ENCODE measurements around the gene ADARB1. TPM values are rescaled to one million over a fixed set of nuclear protein-coding genes. Genes with fewer than 3 reads are reported as not detected.

Gene ADARB1
- total and polyA plus RNA-seq, 2 donors (not counting 1 experiment from before 2014, with no cell fraction given), result 17.1 to 33.3 TPM

DNA sequence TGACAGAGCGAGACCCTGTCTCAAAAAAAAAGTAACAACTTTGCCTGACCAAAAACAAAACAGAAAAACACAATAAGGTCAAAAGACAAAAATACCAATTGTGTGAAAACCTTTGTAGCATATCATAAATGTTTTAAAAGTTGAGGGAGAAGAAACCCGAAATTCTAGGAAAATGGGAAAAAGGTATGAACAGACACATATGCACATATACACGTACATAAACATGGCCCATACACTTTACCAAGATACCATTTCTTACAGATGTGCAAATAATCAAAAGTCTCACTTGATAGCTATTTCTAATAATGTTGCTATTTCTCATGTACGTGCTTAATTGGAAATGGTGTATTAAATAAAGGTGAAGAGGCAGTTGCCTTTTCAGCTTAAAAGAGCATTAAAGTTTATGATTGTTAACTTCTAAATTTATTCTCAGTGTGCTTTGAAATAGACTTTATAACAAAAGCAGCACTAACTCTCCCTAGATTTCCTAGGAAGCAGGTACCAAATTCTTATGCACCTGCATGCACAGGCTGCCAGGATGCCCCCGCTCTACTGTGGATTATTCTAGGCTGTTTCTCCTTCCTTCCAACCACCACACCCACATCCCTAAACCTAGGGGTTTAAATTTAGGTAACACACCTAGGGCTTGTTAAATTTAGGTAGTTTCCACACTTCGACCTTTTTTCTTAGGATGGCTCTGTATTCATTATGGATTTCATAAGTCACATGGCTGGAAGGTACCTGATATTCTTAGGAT, 33.8 kb downstream of the ADARB1 start:
- no peaks in the 10 kb centered on the region for H3K36me3 ChIP-seq (replicated peaks in 1 of 2; ENCODE audit: control extremely low read depth in 1 of 2, control insufficient read depth in 1 of 2, extremely low read depth in 1 of 2, insufficient read depth in 2 of 2, low read length in 1 of 2)
- POLR2A ChIA-PET, result no interaction called here
- Mint-ChIP-seq H3K4me1 (peaks cover 93% of the 10 kb centered on the region), H3K4me3 (peak overlapping the region; percentile 26), H3K27ac (peak overlapping the region; percentile 52), H3K27me3 (no peaks in the 10 kb centered on the region), H3K9me3 (ENCODE audit: insufficient read depth) (no peaks in the 10 kb centered on the region)
- intact Hi-C loops (cut with micrococcal nuclease), result loop anchor here (5.0 kb wide), 1 partner anchor 1381 kb away; no protein-coding TSS in a partner anchor
- H4K20me1 ChIP-seq (ENCODE audit: control insufficient read depth, insufficient read depth, low read length, poor library complexity, severe bottlenecking), result no peaks in the 10 kb centered on the region
- peak overlapping the region in 1 of 2 donors; percentile 94 for H3K27ac ChIP-seq (ENCODE audit: low read length in 2 of 2)
- H3K4me3 ChIP-seq (ENCODE audit: control extremely low read depth in 1 of 5, extremely low read depth in 1 of 5, insufficient read depth in 1 of 5, low read depth in 2 of 5, low read length in 4 of 5), result no peak overlapping the region
- H3K27me3 ChIP-seq (replicated peaks in 1 of 4; ENCODE audit: control extremely low read depth in 1 of 4, control insufficient read depth in 3 of 4, insufficient read depth in 4 of 4, low read length in 3 of 4), result no peaks in the 10 kb centered on the region
- CTCF ChIA-PET, result interaction anchor here (1.2 to 5.8 kb wide), 4 partner anchors 10 to 30 kb away, joined by 5 to 106 read pairs (median 10); no protein-coding TSS in a partner anchor
- H3K9ac ChIP-seq (ENCODE audit: low read length), result no peak overlapping the region
- ATAC-seq (ENCODE audit: low read depth) (no peak), DNase-seq (no peak)
- H3K4me1 ChIP-seq (ENCODE audit: control insufficient read depth in 2 of 2, insufficient read depth in 2 of 2, low read length in 2 of 2), result peaks cover 92 to 95% of the 10 kb centered on the region in 2 donors
- TF ChIP-seq EZH2 (IDR thresholded peaks at IDR 0.05; ENCODE audit: borderline replicate concordance, insufficient read depth, low read depth, low read length, poor library complexity, severe bottlenecking) (no peak), CTCF (IDR thresholded peaks at IDR 0.05) (no peak)
- H3K4me2 ChIP-seq (replicated peaks; ENCODE audit: low read depth, low read length, poor library complexity, severe bottlenecking), result peak overlapping the region; percentile 80
- H3K9me3 ChIP-seq (ENCODE audit: control extremely low read depth in 1 of 3, control insufficient read depth in 2 of 3, insufficient read depth in 1 of 3, low read length in 2 of 3), result peaks cover 0 to 3% (median 0%) of the 10 kb centered on the region in 3 donors
- H3K79me2 ChIP-seq (ENCODE audit: control insufficient read depth, insufficient read depth, low read length), result peaks cover 82% of the 10 kb centered on the region
- no peak overlapping the region for H2AFZ ChIP-seq (ENCODE audit: insufficient read depth, low read depth, low read length, poor library complexity, severe bottlenecking)
- WGBS (ENCODE audit: insufficient coverage), result 100% methylated on average over 1 of the region's 6 CpGs

Measured in B cell (primary cell).